Epidermal melanocyte (primary cell): Measurements from ENCODE around the gene CYSTM1.
A peak's percentile ranks its signal among the peaks of the same experiment; 100 is the strongest.
"Not testable (repeated sequence)": the region's sequence is repeated elsewhere in the genome, so short reads cannot be mapped to it uniquely, and the experiment has no call there.

ENCODE experiments used
- DNase-seq: peaks from one replicate; pipeline ENCODE4 v3.0.0; 2011; ENCODE audit warnings: low spot score; ENCODE audit not compliant: insufficient read length

Gene CYSTM1

DNA sequence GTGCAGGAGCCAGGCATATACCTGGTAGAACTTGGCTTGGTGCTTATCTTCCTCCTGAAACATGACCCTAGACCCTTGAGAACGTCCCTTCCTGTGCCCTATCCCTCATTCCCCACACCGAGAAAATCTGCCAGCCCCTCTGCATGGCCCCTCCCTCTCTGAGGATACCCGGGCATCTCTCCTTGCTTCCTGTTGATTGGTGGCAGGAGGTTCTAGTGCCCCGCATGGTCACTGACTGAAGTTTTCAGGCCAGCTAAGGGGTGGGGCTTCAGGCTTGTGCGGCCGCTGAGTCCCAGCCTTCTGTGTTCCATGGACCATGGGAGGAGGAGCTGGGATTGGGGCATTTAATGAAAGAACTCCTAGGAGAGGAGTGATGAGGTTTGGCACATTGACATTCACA is 26.5 kb upstream of the CYSTM1 start:
- DNase-seq = no peak

DNA sequence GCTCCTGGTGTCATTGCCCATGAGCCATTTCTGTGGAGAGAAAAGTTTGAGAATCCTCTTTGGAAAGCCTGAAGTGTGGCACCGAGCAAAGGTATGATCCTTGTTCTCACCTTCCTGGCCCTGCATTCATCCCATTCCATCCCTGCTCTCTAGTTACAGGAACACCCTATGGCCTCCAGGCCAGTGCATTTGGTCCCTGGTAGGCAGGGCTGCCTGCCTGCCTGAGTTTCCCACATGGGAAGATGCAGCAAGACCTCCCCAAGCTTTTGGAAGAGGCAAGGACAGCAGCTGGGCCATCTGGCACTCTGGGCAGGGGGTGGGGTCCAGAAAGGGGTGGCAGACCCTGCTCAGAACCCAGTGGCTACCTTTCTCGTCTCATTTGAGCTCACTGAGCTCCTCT is 24.8 kb upstream of the CYSTM1 start:
- DNase-seq = no peak

DNA sequence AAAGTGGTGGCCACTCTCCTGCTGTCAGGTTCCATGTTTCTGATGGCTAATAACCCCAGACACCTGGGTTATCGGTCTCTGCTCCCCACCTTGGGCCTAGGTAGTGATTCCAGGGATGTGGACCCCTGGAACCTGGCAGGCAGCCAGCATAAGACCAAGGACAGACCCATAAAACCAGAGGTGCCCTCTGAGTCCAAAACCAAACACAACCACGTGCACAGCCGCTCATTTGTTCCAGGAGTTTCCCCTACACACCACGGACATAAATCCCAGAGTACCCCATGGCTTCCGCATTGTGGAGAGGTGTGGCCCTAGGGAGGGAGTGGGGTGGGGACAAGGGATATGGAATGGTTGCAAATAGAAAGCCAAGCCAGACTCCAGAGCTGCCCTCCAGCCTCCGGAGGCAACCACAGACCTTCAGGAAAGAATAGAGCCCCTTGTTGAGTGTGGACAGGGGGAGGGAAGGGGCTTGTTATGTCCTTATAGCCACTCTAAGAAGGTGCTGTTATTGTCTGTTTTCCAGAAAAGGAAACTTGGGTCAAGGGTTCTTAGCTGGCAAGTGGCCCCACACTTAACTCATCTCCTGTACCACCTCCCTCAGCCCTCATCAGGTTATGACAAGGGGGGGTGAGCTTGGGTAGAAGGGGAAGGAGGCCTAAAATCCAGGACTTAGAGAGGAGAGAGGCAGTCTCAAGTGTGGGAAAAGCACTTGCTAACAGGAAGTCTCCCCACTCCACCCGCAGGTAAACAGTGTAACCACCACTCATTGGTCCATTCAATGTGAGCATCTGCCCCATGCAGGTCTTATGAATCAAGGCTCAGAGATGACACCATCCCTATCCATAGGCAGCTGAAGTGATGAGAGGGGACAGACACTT is 23.6 kb upstream of the CYSTM1 start:
- DNase-seq = peak; percentile 77

DNA sequence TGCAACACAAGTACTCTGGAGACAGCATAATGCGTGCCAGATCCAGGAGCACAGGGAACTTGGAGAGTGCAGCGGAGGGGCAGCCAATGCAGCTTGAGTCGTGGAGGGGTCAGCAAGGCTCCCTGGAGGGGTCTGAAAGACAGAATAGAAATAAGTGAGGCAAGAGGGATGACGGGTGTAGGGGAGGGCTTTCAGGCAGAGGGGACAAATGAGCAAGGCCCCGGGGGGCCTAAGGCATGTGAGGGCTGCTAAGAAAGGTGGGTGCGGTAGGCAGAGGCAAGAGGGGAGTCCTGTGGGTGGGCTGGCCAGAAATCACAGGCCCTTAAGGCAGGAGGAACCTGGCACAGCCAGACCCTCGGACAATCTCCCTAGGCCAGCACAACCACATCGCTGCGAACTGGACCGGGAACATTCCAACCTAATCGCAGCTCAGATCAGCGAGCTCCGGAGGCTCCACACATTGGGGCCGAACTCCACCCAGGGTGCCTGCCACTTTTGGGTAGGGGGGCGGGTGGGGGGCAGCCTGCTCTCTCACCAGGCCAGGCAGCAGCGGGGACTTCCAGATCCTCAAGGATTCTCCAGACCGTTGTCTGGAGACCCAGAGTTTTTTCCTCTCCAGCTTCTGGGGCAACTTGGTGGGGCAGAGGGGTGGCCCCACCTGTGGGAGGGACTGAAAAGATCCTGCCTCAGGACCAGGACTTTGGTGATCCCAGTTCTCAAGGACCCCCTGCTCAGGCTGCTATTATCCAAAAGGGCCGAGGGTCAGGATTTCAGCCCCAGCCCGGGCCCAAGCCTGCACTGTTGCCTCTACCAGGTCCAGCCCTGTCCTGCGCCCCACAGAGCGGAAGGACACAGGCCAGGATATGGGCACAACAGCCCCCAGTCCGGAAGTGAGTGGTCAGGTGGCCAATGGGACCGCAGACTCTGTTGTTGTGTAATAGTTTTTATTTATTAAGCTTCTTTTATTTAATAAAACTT is 22.7 kb upstream of the CYSTM1 start:
- no peak for DNase-seq

DNA sequence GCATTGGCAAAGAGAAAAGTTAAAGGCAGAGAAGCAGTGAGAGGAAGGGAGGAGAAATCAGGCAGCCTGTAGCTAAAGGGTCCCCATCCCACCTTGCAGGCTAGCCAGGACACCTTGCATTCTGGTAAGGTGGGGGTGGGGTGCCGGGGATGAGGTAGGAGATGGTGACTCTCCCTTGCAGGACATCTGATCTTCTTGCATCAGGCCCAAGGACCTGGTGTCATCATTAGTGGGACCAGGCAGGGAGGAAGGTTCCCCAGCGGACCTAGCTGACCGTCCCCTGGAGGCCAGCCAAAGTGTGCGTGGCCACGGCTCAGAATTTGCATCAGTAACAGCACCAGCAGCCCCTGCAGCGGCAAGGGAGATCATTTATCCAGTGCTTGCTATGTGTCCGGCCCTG is 21.7 kb upstream of the CYSTM1 start:
- DNase-seq = no peak

DNA sequence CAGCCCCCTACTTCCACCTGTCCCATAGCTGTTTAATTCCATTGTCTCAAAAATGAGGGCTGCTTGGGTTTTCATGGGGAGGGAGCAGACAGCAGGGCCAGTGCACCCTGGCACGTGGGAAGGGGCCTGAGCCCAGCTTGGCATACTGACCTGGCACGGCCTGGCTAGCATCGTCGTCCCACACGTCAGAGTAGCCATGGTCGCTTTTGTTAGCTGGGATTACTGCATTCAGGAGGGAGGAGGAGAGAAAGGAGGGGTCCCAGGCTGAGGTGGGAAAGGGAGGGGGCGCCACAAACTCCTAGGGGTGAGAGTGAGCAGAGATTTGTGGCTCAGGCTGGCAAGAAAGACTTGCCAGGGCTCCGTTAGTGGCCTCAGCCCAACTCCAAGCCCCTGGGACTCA is 21.1 kb upstream of the CYSTM1 start:
- no peak for DNase-seq

DNA sequence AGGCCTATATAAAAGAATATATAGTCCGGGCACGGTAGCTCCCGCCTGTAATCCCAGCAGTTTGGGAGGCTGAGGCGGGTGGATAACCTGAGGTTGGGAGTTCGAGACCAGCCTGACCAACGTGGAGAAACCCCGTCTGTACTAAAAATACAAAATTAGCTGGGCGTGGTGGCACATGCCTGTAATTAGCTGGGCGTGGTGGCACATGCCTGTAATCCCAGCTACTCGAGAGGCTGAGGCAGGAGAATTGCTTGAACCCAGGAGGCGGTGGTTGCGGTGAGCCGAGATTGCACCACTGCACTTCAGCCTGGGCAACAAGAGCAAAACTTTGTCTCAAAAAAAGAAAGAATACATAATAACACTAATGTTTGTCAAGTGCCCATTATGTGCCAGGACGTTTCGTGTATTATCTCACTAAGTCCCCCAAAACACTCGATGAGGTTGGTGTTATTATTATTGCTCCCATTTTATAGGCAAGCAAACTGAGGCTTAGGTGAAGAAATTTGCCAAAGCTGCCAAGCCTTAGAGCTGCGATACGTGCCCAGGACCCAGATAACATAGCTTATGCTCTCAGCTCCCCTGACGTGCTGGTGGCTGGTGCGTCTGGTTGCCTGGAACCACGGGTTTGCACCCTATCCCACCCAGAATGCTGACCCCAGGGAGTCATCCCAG is 20.1 kb upstream of the CYSTM1 start:
- not testable (repeated sequence) for DNase-seq

DNA sequence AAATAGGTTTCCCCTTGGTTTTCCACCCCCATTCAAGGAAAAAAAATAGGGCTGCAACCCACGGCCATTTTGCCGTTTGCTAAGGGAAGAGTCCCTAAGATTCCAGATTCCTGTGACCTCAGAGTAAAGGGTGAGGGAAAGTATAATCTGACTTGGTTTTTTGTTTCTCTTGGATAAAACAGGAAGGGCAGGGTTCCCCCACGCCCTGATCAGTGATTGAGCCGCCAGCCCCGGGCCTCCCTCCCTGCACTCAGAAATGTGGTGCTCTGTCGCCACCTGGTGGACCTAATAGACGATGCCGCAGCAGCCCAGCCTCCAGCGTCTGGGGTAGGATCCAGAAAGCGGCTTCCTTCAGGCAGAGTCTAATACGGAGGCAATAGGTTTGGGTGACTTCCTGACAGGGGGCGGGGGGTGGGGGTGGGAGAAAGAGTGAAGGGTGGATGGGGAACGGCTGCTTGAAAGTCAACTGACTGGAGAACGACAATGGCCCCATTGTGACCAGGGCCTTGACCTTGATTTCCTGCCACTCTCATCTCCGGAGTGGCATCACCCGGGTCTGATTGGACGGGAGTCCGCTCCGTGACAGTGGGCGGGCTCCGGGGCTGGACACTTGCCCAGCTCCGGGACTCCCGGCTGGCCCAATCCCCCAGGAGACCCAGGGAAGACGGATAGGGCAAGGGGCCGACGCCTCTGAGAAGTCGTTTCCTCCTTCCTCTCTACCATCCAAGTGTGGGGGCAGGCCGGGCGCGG is 17.8 kb upstream of the CYSTM1 start:
- DNase-seq = peak; percentile 92

DNA sequence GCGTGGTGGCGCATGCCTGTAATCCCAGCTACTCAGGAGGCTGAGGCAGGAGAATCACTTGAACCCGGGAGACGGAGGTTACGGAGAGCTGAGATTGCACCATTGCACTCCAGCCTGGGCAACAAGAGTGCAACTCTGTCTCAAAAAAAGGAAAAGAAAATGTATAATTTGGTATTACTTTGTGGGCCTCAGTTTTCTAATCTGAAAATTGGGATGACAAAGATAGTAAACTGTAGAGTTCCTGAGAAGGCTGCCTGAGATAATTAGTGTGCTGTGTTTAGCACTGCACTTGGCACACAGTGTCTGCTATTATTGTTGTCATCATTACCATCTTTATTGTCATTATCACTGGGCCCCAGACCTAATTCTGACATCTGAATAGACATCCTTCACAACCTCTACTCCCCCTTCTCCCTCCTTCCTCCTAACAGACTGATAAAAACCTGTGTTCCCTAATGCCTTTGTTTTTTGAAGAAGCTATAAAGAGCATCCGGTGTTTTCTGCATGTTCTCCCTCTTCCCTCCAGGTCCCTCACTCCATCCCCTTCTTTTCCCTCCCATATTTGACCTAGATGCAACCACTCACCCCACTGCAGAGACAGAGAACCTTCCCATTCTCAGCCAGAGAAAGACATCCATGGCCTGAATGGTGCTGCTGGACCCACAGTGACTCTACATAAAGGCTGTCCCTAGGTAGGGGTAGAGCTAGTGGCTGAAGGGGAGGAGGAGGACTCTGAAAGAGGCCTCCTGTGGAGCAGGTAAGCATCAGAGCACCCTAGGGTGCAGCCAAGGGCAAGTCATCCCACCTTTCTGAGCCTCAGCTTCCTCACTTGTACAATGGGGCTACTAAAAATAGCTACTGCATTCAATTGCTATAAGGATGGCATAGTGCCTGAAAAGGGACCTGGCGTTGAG is 15.7 kb upstream of the CYSTM1 start:
- no peak for DNase-seq

DNA sequence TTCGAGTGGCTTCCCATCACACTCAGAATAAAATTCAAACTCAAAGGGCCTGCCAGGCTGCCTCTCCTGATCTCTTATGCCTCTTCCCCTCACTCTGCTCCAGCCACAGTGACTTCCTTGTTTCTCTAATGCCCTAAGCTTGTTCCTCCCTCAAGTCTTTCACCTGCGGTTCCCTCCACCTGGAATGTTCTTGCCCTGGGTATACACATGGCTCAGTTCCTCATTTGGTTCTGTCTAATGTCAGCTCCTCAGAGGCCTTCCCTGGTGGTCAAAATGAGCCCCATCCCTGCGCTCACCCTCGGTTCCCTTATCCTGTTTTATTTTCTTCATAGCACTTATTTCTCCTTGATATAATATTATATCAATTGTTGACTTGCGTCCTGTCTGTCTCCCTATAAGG is 12.7 kb upstream of the CYSTM1 start:
- no peak for DNase-seq

DNA sequence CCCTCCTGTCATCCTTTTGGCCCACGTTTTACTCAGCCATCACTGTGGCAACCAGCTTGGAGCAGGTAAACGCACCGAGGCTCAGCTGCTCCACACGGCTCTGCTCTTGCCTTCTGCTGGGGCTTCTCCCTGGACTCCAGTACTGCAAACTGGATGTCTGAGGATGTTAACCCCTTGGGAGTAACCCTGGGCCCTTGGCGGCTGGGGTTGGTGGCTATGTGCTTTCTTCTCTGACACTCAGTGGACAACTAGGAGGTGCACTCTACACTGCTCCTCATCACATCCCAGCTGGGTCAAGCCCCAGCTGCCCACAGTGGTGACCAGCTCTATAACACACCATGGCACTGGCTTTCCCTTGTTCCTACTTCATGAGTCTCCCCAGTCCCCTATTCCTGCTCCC is 12.2 kb upstream of the CYSTM1 start:
- no peak for DNase-seq

DNA sequence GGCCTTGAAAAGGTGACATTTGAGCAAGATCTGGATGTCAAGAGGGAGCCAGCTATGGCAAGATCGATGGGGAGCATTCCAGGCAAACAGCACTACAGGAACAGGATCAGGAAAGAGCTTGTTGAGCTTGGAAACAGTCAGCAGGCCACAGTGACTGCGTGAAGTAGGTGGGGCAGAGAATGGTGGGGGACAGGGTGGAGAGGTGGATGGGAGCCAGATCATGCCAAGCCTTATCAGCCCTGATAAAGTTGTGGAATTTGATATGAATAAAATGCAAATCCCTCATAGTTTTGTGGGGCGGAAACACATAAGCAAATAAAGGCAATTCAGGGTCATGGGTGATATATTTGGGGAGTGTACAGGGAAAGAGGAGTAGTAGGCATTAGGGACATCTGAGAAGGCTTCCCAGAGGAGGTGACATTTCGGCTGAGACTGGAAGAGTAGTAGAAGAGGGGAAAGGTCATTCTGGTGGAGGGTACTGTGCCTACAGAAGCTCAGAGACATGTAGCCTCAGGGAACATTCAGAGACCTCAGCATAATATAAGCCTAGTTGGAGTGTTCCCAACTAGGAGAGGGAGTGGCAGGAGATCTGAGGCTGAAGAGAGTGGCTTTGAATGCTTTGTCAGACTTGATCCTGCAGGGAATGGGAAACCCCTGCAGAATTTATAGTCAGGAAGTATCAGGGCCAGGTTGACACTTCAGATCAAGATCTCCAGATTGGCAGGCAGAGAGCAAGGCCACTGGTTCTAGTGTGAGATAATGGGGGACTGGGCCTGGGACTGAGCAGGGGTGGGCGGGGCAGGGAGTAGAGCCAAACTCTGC is 9.7 kb upstream of the CYSTM1 start:
- no peak for DNase-seq

DNA sequence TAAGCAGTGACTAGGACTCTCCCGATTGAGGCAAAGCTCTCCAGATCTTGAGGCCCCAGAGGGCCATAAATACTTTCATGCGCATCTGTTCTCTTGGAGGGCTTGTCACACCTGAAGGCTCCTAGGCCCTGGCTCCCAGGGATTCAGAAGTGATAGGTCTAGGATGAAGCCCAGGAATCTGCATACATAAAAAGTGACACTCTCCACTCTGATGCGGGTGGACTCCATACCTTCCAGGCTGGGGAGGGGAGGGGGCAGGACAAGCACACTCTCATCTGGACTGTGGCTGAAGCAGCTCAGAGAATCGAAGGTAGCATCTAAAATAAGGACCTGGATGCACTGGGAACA is 9.1 kb upstream of the CYSTM1 start:
- DNase-seq = no peak

DNA sequence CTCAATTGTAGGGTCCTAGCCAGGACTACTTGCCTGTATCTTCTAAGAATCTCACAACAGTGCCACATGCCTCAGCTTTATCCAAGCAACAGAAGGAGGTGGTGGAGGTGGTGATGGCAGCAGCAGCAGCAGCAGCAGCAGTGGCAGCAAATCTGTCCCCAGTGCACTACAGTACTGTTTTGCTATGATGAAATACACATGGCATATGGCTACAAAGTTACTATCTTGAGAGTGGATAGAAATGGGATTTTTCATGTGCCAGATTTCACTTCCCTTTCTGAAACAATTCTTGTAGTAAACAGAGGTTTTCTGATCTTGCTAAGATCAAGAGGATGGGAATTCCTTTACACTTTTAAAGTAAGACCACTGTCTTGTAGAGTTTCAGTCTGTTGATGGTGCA is 8.1 kb upstream of the CYSTM1 start:
- DNase-seq = no peak

DNA sequence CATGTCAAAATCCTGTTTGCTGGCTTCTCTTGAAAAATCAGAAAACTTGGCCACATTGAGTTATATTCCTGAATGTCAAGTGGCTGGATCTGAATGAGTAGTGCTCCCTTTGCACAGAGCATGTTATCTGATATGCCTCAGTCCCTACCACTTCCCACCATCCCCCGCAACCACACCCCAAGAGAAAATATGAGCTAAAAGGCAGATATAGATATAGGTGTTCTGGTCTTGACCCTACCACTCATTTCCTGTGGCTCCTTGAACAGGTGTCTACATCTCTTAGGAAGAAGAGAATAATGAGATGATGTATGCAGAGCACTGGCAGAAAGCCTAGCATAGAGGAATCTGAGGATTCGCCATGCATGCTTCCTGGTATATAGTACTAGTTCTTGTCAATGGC is 6.6 kb upstream of the CYSTM1 start:
- DNase-seq = no peak

DNA sequence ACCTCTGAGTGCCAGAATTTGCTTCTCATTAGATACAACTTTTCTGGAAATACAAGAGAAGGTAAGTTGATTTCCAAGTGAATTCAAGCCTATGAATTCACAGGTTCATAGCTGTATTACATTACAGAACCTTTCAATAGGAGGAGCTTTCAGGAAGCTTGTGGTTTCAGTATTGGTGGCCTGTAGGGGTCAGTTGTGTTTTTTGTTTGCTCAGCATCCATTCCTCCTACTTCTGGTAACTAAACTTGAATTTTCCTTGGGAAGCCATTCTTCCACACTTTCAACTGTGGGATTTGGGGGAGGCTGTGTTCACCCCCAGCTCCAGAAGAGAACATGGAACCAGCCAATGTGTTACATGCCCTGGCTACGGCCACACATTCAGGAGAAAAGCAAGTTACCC is 5.6 kb upstream of the CYSTM1 start:
- DNase-seq = no peak

DNA sequence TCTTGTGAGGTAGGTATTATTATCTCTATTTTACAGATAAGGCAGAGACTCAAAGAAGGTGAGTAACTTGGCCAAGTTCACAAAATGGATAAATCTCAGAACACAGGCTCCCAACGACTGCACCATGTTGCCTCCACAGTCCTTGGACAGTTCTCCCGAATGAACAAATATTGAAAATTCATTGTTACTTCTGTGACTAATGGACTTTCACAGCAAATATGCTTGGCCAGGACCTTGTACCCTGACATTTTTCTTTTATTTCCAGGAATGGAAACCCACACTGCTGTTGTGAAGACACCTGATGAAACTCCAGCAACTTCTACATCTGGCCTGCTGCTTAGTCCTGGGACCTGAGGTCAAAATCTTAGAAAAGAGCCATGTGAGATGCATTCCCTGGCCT is 2.5 kb upstream of the CYSTM1 start:
- no peak for DNase-seq

DNA sequence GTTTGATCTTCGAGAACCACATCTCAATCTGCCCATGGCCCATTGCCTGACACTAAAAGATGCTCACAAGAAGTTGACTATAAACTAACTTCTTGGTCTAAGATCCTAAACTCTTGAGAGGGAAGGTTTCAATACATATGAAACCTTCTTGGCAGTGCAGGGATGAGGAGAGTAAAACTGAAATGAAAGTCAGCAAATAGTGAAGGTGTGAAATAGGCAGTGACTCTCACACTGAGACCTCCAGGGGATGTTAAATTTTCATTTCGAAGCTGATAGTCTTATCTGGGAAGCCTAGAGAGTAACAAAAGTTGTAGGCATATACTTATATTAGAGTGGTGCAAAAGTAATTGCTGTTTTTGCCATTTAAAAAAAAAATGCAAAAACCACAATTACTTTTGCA is 974 bp upstream of the CYSTM1 start:
- DNase-seq = no peak

DNA sequence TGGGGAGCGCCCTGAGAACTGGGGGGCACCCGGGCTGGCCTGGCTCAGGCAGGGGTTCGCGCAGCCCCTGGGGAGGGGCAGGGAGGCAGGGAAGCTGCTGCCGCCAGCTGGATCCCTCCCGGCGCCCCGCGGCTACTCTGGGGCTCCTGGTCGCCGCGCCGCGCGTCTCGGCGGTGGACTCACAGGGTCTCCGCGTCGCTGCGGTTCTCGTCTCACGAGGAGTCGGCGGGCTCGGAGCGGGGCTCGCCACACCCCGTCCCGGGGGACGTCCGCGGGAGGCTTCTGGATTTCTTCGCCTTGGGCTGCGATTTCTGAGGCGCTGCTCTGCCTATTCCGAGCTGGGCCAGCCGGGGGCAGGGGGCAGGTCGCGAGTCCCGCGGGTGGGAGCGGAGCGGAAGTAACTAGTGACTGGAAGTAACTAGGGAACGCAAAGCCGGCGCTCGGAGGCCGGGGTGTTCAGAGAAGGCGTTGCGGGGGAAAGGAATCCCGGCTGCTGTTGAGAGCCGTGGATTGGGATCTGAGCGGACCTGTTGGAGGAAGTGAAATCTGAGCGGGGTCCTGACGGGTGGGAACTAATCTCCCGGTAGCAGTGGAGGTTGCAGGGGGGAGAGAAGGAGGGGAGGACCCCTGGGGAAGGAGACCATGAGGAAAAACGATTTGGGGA is 511 bp downstream of the CYSTM1 start:
- peak; percentile 62 for DNase-seq
